Stimulated activated naive CD4-positive, alpha-beta T cell (primary cell): ENCODE data around the gene MFSD1.
A peak's percentile ranks its signal among the peaks of the same experiment; 100 is the strongest.

ENCODE experiments used
- DNase-seq, 6 experiments: peaks; one replicate each; lab custom pipeline; 2025; lab: John Stamatoyannopoulos, UW

The MFSD1 gene

GRCh38 chr3:158819282-158819681 lies 17.4 kb downstream of the MFSD1 start:
- DNase-seq: no peak

- no peak for DNase-seq
Measured at GRCh38 chr3:158820521-158820920, 18.7 kb downstream of the MFSD1 start.

DNA sequence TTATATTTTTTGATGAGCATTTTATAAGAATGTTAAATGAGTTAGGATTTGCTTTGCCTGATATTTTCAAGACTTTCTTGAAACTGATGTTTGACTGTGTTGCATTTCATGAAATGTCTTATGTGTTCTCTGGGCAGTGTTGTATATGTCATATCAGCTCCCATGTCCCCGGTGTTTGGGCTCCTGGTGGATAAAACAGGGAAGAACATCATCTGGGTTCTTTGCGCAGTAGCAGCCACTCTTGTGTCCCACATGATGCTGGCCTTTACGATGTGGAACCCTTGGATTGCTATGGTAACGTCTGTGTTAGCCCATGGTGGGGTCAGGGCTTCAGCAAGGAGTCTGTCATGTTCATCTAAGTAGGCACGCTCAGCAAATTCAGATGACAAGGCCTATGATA lies 20.0 kb downstream of the MFSD1 start:
- no peak for DNase-seq

GRCh38 chr3:158823426-158823825 lies 21.6 kb downstream of the MFSD1 start:
- no peak for DNase-seq

GRCh38 chr3:158827773-158828172 lies 25.9 kb downstream of the MFSD1 start:
- no peak for DNase-seq

DNA sequence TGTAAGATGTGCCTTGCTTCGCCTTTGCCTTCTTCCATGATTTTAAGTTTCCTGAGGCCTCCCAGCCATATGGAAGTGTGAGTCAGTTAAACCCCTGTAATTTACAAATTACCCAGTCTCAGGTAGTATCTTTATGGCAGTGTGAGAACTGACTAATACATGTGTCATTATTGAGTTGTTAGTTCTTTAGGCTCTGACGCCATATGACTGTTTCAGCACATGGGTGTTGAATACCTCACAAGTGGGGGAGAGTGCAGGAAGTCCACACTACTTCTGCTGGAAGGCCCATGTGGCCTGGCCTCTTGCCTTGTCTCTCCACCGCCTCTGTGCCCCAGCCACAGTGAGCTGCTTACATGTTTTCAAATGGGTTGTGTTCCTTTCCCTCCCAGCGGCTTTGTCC lies 28.5 kb downstream of the MFSD1 start:
- no peak for DNase-seq

- no peak for DNase-seq
Measured at GRCh38 chr3:158831861-158832260, 30.0 kb downstream of the MFSD1 start.

DNA sequence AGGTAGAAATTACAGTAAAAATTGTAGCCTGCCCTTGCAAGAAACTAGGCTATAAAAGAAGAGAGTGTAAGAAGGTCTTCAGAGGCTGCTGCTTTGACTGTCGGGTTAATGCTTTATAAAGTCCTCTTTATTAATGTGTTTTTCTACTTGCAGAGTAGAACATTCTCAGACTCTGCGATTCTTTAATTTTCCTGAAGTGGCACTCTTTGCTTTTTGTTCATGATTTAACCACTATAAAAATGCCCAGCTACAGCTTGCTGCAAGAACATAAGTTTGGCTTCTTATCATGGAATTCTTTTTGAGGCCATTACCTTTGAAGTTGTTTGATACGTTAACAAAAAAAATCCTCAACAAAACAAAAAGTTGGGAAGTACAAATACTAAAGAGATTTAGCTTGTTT lies 33.8 kb downstream of the MFSD1 start:
- no peak for DNase-seq

DNA sequence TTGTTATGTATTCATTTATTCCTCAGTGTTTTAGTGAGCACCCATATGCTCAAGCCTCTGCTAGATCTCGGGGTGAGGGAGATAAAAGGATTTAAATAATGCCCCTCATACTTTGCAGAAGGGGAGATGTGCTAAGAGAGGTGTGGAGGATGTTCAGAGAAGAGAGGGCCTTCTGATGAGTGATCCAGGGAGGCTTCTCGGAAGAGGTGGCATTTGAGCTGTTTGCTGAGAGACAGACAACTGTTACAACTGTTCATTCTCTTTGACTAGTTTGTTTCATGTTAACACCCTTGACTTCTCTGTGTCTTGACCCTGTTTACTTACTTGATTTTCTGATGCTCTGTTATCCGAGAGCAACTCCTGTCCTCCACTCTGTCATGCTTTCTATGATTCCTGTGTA lies 34.5 kb downstream of the MFSD1 start:
- no peak for DNase-seq

DNA sequence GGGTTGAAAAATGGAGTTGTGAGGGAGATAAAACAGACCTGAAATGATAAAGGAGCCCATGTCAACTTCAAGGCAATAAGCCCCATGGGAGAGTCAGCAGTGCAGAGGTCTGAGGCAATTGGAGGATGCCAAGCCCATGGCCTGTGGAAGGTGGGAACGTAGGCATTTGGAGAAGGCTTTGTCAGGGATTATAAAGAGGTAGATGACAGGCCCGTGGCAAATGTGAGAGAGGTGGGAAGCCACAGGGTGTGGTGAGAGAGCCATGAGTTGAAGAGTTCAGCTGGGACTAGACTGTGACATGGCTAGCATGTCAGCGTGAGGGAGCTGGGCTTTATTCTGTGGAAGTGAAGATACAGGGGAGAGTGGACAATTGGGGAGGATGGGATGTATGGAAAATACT lies 35.4 kb downstream of the MFSD1 start:
- DNase-seq: no peak

- no peak for DNase-seq
Measured at GRCh38 chr3:158839966-158840365, 38.1 kb downstream of the MFSD1 start.

GRCh38 chr3:158841387-158841786 lies 39.5 kb downstream of the MFSD1 start:
- DNase-seq: no peak

- no peak for DNase-seq
Measured at GRCh38 chr3:158842976-158843375, 41.1 kb downstream of the MFSD1 start.

DNA sequence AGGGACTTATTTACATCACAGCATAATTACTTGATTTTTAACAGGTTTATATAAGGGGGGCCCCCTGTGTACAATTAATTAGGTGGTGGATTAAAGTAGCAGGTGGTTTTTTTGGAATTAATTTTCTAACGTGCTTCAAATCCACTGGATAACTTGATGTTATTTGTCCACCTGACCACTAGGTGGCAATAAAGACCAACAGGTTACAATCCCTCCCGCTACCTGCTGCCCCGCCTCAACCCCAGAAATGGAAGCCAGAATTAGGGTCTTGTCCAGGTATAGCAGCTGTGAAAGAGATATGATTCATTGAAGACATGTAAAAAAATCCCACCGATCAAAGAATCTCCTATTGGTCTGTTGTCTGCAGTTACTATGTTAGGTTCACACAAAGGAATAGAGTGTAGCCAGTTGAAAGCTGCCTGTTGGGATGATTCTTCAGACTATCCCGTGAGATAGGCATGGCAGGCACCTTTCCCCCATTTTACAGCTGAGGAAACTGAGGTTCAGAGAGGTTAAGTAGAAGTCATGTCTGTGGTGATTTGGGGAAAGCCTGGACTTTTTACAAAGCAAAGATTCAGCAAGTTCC lies 44.0 kb downstream of the MFSD1 start:
- DNase-seq: peak in 4 of 6 experiments; percentile 3 to 41 (median 30)

GRCh38 chr3:158846803-158847451 lies 45.1 kb downstream of the MFSD1 start:
- DNase-seq: no peak

- no peak for DNase-seq
Measured at GRCh38 chr3:158847452-158847821, 45.6 kb downstream of the MFSD1 start.

DNA sequence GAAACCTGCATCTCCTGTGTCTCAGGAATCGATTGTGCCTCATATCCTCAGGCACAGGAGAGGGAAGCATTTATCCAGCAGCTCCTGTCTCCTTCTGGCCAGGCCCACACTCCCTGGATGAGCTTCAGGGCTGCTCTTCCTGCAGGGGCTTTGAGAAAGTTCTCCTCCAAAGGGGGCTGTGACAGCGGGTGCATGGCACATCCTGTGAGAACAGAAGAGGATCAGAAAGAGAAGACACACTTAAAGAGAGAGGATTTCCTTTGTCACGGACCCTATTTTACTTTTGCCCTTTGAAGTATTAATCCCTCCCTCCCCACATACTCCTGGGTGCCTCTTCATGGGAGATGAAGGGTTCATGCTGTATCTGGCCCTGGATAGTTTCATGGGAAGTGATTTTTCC lies 46.0 kb downstream of the MFSD1 start:
- no peak for DNase-seq

- no peak for DNase-seq
Measured at GRCh38 chr3:158849757-158850156, 47.9 kb downstream of the MFSD1 start.

- no peak for DNase-seq
Measured at GRCh38 chr3:158859362-158859761, 57.5 kb downstream of the MFSD1 start.

- no peak for DNase-seq
Measured at GRCh38 chr3:158863247-158863646, 61.4 kb downstream of the MFSD1 start.

GRCh38 chr3:158864492-158864891 lies 62.6 kb downstream of the MFSD1 start:
- DNase-seq: no peak

DNA sequence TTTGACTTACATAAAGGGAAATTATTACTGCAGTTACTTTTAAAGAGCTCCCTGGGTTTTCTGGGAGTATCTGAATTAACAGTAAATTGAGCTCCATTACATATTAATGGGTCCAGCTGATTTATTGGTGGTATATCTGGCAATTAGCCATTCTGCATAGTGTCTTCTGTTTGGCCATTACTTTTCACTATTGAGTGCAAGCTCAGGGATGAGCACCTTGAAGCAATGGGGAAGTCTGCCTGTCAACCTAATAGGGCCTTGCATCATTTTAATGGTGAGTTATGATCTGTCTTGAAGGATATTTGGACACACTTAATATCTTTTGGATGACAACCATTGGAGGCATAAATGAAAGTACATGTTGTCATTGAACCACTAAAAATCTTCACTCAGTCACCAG lies 73.8 kb downstream of the MFSD1 start:
- no peak for DNase-seq
